Stimulated activated CD4-positive, alpha-beta T cell treated with anti-CD3 and anti-CD28 coated beads, Interleukin-15, amount 100 ng/mL, for 24 hours (primary cell): ENCODE data around the gene CNTN5.

Source experiments
- DNase-seq: peaks from one replicate; pipeline ENCODE4 v3.0.0-alpha.2; 2020

Gene CNTN5

DNA sequence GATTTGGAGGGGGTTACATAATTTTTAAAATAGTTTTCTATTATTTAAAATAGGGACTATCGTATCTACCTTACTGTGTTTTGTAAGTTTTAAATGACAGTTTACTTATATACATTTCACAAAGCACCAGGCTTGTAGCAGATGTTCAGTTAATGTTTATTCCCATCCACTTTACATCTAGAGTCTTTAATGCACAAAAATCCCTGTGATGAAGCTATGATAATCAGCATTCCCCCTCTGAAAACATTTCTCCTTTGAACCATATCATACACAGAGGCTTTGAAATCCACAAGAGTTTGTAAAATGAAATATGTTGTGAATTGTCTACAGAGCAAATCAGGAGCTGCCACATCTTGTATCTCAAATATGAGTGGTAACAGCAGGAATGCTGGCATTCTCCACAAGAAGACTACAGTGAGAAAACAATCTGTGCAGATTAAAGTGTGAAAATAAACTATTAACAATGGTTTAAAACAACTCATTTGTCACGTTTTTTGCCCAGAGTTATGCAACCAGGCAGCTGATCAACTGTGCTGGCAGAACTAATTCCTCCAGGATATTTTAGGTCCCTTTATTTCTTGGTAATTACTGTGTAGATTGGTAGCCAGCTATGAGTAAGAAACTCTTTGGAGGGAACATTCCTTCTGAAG is 967.2 kb downstream of the CNTN5 start:
- DNase-seq, result no peak

- no peak for DNase-seq
Observed at GRCh38 chr11:99988471-99988837, 967.7 kb downstream of the CNTN5 start.

GRCh38 chr11:100003985-100004384 is 983.2 kb downstream of the CNTN5 start:
- DNase-seq, result no peak

DNA sequence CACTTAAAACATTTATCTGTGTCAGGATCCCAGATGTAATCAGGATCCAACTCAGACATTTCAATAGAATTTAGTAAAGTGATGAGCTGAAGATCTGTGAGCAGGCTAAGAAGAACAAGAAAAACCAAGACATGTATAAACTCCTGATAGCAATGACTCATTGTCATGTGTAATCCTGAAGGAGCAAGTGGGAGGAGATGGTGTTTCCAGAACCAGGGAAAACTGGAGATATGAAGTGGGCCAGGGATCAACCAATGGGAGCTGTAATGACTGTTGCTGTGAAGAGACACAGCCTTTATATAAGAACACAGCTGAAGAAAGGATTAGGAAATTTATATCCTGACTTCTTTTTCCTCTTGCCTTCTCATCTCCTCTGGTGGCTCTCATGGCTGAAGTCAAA is 983.8 kb downstream of the CNTN5 start:
- DNase-seq, result no peak

DNA sequence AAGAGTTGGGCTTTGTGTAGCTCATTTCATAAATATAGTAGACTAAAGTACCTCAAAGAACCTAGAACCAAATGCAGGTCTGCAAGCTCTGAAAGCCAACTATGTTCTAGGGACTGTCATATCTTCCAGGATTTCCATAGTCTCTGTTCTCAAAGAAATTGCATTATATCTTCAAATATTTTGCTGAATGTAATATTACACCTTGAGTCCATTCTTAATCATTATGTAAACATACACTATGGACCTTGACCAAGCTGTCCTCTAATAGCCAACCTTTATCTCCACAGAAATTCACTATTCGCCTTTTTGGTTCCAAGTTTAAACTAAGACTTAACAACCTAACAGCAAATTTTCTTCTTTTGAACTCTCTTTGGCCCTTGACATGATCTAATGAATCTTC is 987.7 kb downstream of the CNTN5 start:
- DNase-seq, result no peak

DNA sequence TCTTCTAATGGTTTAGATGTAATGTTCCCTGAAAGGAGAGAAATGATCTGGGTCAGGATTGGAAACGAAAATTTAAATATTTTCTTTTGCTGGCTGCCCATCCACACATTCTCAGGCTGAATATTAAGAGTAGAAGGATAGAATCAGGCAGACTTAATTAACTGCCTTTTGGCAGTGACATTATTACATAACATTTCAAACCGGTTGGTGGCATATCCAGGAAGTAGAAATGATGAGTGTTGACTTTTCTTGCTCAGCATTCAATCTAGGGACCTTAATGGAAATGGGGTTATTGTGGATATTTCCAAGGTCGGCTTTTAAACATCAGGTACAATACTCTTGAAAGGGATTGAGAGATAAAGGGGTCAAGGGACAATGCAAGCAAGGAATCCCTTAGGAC is 989.0 kb downstream of the CNTN5 start:
- DNase-seq, result no peak

GRCh38 chr11:100010393-100010792 is 989.6 kb downstream of the CNTN5 start:
- no peak for DNase-seq

DNA sequence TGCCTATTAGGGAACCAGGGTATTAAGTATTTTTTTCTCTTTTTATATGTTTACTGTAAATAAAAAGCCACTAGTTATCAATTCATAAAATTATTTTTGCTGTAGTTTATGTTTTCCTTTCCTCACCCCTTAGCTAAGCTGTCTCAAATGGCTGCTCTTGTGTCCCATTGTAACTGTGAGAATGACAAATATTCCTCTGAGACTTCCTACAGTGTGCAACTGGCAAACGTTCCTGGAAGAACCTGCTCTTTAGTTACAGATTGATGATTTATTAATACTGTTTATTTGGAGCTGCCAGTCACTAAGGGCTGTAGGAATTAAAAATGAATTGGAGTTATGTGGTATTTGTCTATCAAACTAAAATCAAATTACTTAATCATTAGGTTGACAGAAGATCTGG is 990.9 kb downstream of the CNTN5 start:
- no peak for DNase-seq

DNA sequence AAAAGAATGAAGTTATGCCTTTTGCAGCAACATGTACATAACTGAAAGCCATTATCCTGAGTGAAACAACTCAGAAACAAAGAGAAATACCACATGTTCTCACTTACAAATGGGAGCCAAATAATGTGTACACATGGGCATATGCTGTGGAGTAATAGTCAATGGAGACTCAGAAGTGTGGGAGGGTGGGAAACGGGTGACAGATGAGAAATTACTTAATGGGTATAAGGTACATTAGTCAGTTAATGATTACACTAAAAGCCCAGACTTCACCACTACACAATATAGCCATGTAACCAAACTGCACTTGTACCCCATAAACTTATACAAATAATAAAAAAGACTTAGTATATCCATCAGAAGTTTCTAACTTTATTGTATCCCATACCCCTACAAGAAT is 992.3 kb downstream of the CNTN5 start:
- DNase-seq, result no peak

GRCh38 chr11:100031973-100032372 is 1011.2 kb downstream of the CNTN5 start:
- DNase-seq, result no peak

DNA sequence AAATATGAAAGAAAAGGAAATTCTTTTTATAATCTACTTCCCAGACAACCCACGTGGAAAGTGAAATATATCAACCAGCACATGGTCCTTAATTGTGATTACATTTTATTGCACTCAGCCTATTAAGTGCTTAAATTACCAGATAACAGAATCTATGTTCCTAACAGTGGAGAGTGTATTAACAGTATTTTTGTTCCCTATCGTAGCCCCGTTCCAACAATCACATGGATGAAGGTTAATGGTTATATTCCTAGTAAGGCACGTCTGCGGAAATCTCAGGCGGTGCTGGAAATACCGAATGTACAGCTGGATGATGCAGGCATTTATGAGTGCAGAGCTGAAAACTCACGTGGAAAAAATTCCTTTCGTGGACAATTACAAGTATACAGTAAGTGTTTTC is 1040.3 kb downstream of the CNTN5 start:
- no peak for DNase-seq

- DNase-seq, result no peak
Observed at GRCh38 chr11:100066399-100066798, 1045.7 kb downstream of the CNTN5 start.

DNA sequence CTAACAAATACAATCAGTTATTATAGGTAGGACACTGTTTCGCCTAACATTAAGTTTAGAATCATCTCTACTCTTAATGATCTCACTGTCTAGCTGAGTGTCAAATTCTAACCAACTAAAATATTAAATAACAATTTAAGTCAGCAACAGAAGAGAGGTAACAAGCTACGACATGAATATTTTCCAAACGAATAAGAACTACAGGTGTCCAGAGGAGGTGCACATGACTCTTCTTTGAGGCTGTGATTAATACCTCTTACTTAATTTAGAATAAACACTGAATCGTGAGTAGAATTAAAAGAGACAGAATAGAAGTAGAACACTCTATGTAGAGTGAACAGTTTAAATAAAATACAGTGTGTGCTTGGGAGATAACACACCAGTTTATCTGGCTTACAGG is 1047.4 kb downstream of the CNTN5 start:
- no peak for DNase-seq

DNA sequence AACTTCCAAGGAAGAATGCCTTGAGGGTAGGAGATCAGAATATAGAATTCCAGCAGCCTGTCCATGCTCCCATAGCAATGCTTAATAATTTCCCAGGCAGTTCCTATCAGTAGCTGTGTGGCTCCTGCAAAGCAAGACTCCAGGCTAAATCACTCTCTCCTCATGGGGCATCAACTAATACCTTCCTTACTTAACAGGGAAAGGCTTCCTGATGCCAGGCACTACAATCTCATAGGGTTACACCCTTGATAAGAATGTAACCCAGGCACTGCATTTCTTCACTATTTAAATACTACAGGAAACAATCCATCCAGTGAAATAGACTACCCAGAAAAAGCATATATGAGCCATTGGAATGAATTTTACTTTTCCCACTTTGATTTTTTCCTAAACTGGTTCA is 1051.4 kb downstream of the CNTN5 start:
- no peak for DNase-seq

- no peak for DNase-seq
Observed at GRCh38 chr11:100080381-100080780, 1059.6 kb downstream of the CNTN5 start.

GRCh38 chr11:100080821-100081220 is 1060.1 kb downstream of the CNTN5 start:
- no peak for DNase-seq

- DNase-seq, result no peak
Observed at GRCh38 chr11:100093698-100094097, 1072.9 kb downstream of the CNTN5 start.

GRCh38 chr11:100094121-100094865 is 1073.5 kb downstream of the CNTN5 start:
- DNase-seq, result no peak

GRCh38 chr11:100095809-100096208 is 1075.1 kb downstream of the CNTN5 start:
- DNase-seq, result no peak

- DNase-seq, result no peak
Observed at GRCh38 chr11:100098560-100098959, 1077.8 kb downstream of the CNTN5 start.

DNA sequence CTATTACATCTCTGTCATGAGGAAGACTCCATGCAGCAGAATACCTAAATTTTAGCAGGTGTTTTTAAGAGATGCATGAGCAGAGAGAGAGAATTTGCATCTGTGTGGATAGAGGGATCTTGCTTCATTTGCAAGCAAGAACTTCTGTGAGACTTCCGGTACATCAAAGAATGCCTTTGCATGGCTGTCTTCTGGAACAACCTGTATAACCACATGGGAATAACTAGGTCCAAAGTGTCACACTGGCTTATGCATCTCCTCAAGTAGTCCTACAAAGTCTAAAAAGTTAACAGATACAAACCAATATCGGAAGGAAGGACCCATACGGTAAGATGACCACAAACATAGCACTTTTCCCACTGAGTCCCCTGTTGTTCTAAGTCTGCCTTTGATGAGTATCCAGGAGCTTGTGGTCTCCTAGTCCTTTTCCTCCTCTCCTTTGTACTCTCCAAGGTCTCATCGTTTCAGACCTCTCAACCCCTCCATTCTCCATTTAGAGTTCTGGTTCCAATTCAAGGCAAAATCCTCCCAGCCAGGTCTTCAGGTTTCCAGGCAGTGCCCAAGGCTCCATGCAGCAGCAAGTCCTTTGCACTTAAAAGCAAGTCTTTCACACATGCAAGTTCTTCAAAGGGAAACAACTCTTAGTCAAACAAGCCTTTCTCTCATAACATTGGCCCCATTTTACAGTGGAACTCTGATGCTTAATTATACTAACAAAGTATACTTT is 1084.7 kb downstream of the CNTN5 start:
- DNase-seq, result no peak

DNA sequence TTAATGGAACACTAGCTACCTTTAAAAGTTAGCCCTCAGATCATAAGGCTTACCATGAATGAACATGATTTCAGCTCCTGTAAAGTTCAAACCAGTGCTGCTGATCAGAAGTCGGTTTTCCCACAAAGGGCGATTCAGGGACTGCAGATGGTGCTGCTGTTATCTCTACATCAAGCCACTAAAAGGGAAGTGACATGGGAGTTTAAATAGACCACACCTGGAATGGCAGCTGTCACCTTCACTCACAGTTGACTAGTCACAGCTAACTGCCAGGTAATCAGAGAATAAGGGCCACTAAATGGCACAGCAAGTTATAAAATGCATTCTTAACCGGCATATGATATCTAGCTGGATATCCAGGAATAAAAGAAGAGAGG is 1085.2 kb downstream of the CNTN5 start:
- no peak for DNase-seq

DNA sequence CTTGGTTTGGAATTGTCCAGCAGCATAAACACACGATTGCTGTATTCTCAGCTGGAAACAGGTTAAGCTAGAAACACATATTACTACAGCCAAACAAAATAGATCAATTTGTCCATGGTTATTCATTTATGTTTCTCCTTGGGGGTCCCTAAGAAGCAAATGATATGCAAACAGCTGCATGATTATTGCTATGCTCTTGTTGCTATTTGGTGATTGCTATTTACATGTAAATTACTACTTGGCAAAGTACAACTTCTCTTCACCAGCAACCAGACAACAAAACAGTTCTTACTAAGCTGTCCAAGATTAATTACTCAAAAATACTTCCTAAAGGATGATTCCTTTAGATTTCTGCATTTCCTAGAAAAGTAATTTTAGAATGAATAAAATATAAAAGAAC is 1098.4 kb downstream of the CNTN5 start:
- no peak for DNase-seq

DNA sequence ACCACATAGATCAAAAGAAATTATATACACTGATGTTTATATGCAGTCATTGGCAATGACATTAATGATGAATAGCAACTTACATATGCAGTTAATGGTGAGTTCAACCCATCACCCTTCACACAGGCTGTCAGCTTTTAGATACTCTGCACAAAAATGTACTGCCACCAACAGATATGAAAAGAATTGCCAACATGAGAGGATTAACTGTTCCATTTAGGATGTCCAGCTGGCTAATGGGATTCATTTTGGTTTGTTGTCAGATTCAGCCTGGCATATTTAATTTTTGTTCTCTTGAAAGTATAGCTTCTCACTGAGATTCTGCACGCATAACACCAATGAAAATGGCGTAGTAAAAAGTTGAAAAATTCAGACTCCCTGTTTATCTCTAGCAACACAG is 1112.4 kb downstream of the CNTN5 start:
- no peak for DNase-seq
